GM23338 (cell line): ENCODE data around the gene OR52E5. TPM values are rescaled to one million over a fixed set of nuclear protein-coding genes. Genes with fewer than 3 reads are reported as not detected.

Experiments used
- ATAC-seq: fragments of 200-7000 bp; cut with Tn5 transposase; 3 replicates; pipeline ENCODE4 v1.9.1; 2020
- DNase-seq: peaks from one replicate; pipeline ENCODE4 v3.0.0-alpha.2; 2015; ENCODE audit warnings: low spot score
- H2AFZ ChIP-seq: fragments of 200-600 bp; sonication (generic); 2 replicates; pipeline ENCODE4 v1.8.0; 2016; ENCODE audit warnings: antibody characterized with exemption, mild to moderate bottlenecking, moderate library complexity
- H3F3A ChIP-seq: fragments of 200-600 bp; sonication (generic); replicated peaks from 2 replicates; pipeline ENCODE4 v1.8.0; 2017; ENCODE audit warnings: antibody characterized with exemption, mixed run types, low read depth
- H3K27ac ChIP-seq: fragments of 200-600 bp; sonication (generic); 2 replicates; pipeline ENCODE4 v1.6.1; 2016; ENCODE audit warnings: low read depth
- H3K27me3 ChIP-seq: fragments of 200-600 bp; sonication (generic); 2 replicates; pipeline ENCODE4 v1.8.0; 2016; ENCODE audit warnings: mild to moderate bottlenecking, mixed run types, moderate library complexity; ENCODE audit not compliant: insufficient read depth
- H3K36me3 ChIP-seq: fragments of 200-600 bp; sonication (generic); 2 replicates; pipeline ENCODE4 v1.8.0; 2016; ENCODE audit warnings: mild to moderate bottlenecking; ENCODE audit not compliant: insufficient read depth
- H3K4me1 ChIP-seq: fragments of 200-600 bp; sonication (generic); 2 replicates; pipeline ENCODE4 v1.8.0; 2016; ENCODE audit warnings: mild to moderate bottlenecking, moderate library complexity; ENCODE audit not compliant: insufficient read depth
- H3K4me2 ChIP-seq: fragments of 200-600 bp; sonication (generic); 2 replicates; pipeline ENCODE4 v1.7.1; 2017; ENCODE audit warnings: mixed run types
- H3K4me3 ChIP-seq: fragments of 200-600 bp; sonication (generic); 2 replicates; pipeline ENCODE4 v1.6.1; 2016; ENCODE audit warnings: mixed run types
- H3K79me2 ChIP-seq: fragments of 200-600 bp; sonication (generic); replicated peaks from 2 replicates; pipeline ENCODE4 v1.8.0; 2017; ENCODE audit warnings: mild to moderate bottlenecking; ENCODE audit not compliant: insufficient read depth
- H3K9me2 ChIP-seq: fragments of 200-600 bp; sonication (generic); 2 replicates; pipeline ENCODE4 v1.8.0; 2017; ENCODE audit not compliant: insufficient read depth
- H4K20me1 ChIP-seq: fragments of 200-600 bp; sonication (generic); replicated peaks from 2 replicates; pipeline ENCODE4 v1.8.0; 2017; ENCODE audit warnings: mild to moderate bottlenecking; ENCODE audit not compliant: insufficient read depth
- H3K27ac Mint-ChIP-seq: 2 replicates; pipeline ENCODE4 v1.8.0; 2020; ENCODE audit warnings: inconsistent platforms, mild to moderate bottlenecking, moderate library complexity, mixed read lengths
- H3K27me3 Mint-ChIP-seq: 3 replicates; pipeline ENCODE4 v1.8.0; 2022; ENCODE audit warnings: low read depth, mild to moderate bottlenecking, moderate library complexity, mixed read lengths, inconsistent platforms; ENCODE audit not compliant: insufficient read depth, poor library complexity
- H3K36me3 Mint-ChIP-seq: 3 replicates; pipeline ENCODE4 v1.8.0; 2021; ENCODE audit warnings: low read depth, mild to moderate bottlenecking, inconsistent platforms, moderate library complexity, mixed read lengths
- H3K4me1 Mint-ChIP-seq: 3 replicates; pipeline ENCODE4 v1.8.0; 2020; ENCODE audit warnings: mild to moderate bottlenecking, inconsistent platforms, mixed read lengths
- H3K4me3 Mint-ChIP-seq: 3 replicates; pipeline ENCODE4 v1.8.0; 2021; ENCODE audit warnings: moderate library complexity, mild to moderate bottlenecking, inconsistent platforms, mixed read lengths
- H3K9me3 Mint-ChIP-seq: 3 replicates; pipeline ENCODE4 v1.8.0; 2020; ENCODE audit warnings: moderate library complexity, mild to moderate bottlenecking, inconsistent platforms, mixed read lengths
- CREB1 ChIP-seq: fragments of 250-450 bp; sonication (Bioruptor Pico); IDR thresholded peaks from 2 replicates; pipeline ENCODE4 v1.5.0; 2020; ENCODE audit warnings: low read depth, mild to moderate bottlenecking, moderate library complexity
- CTCF ChIP-seq, 2 experiments: fragments of 200-600 bp in 1 of 2; sonication (generic) in 1 of 2; conservative IDR thresholded peaks; 2 replicates each; pipeline versions ENCODE4 v1.5.1 to v1.6.1; 2016 to 2017; ENCODE audit warnings: antibody characterized with exemption in 2 of 2, low read depth in 2 of 2, mild to moderate bottlenecking in 2 of 2, moderate library complexity in 1 of 2
- ETS1 ChIP-seq: IDR thresholded peaks from 2 replicates; pipeline ENCODE4 v1.6.1; 2016; ENCODE audit warnings: antibody characterized with exemption
- EZH2 ChIP-seq: fragments of 200-600 bp; sonication (generic); IDR thresholded peaks from one replicate; pipeline ENCODE4 v1.8.0; 2017; ENCODE audit warnings: antibody characterized with exemption, mild to moderate bottlenecking, low read depth; ENCODE audit not compliant: unreplicated experiment
- EZH2phosphoT487 ChIP-seq: fragments of 200-600 bp; sonication (generic); IDR thresholded peaks from one replicate; pipeline ENCODE4 v1.8.1; 2018; ENCODE audit warnings: antibody characterized with exemption; ENCODE audit not compliant: unreplicated experiment
- JUNB ChIP-seq: IDR thresholded peaks from one replicate; pipeline ENCODE4 v1.6.1; 2016; ENCODE audit warnings: antibody characterized with exemption; ENCODE audit not compliant: unreplicated experiment
- NANOG ChIP-seq: IDR thresholded peaks from 2 replicates; pipeline ENCODE4 v1.6.1; 2016; ENCODE audit warnings: antibody characterized with exemption, borderline replicate concordance
- POLR2AphosphoS5 ChIP-seq: IDR thresholded peaks from 2 replicates; pipeline ENCODE4 v1.6.1; 2016; ENCODE audit warnings: antibody characterized with exemption, low read depth
- REST ChIP-seq: IDR thresholded peaks from one replicate; pipeline ENCODE4 v1.6.1; 2018; ENCODE audit warnings: antibody characterized with exemption; ENCODE audit not compliant: unreplicated experiment
- STAT1 ChIP-seq: IDR thresholded peaks from one replicate; pipeline ENCODE4 v1.6.1; 2016; ENCODE audit warnings: antibody characterized with exemption; ENCODE audit not compliant: unreplicated experiment
- ZNF114 ChIP-seq: fragments of 250-450 bp; sonication (Bioruptor Pico); IDR thresholded peaks from 2 replicates; pipeline ENCODE4 v1.5.0; 2020; ENCODE audit warnings: mild to moderate bottlenecking, moderate library complexity
- ZNF331 ChIP-seq: fragments of 250-450 bp; sonication (Bioruptor Pico); IDR thresholded peaks from 2 replicates; pipeline ENCODE4 v1.5.0; 2020; ENCODE audit warnings: low read depth, mild to moderate bottlenecking, moderate library complexity
- ZNF462 ChIP-seq: fragments of 250-450 bp; sonication (Bioruptor Pico); IDR thresholded peaks from 2 replicates; pipeline ENCODE4 v1.5.0; 2020; ENCODE audit warnings: mild to moderate bottlenecking, moderate library complexity
- polyA plus RNA-seq: library from polyadenylated mRNA; unstranded; fragments of >200 nt; fragmentation: Nextera tagmentation; extraction: Ambion mirVana; gene quantifications from 2 replicates; pipeline ENCODE4 v1.2.1, GENCODE V29; 2016
- total RNA-seq: library from RNA; depleted of rRNA; stranded (reverse); fragments of >200 nt; shearing (Covaris generic); gene quantifications from 2 replicates; pipeline ENCODE4 v1.2.3, GENCODE V29; 2014

Gene OR52E5
- total and polyA plus RNA-seq, 2 experiments from 2014 or later, result not detected

GRCh38 chr11:5922749-5923426 is 29.9 kb downstream of the OR52E5 start:
- Histone ChIP-seq H4K20me1 (no peaks in the 10 kb centered on the region), H2AFZ (no peak overlapping the region), H3K27ac (no peak overlapping the region), H3K36me3 (no peaks in the 10 kb centered on the region), H3K4me2 (no peak overlapping the region), H3F3A (no peaks in the 10 kb centered on the region), H3K4me3 (no peak overlapping the region), H3K79me2 (no peaks in the 10 kb centered on the region), H3K9me2 (no peaks in the 10 kb centered on the region; the same call in 1 of the 2 replicates), H3K4me1 (no peaks in the 10 kb centered on the region), H3K27me3 (no peaks in the 10 kb centered on the region)
- TF ChIP-seq NANOG, result no peak
- TF ChIP-seq POLR2AphosphoS5, result no peak
- TF ChIP-seq EZH2, result no peak
- no peak for TF ChIP-seq EZH2phosphoT487
- TF ChIP-seq ZNF462 (CRISPR knock-in tag), result no peak
- no peak for TF ChIP-seq JUNB
- no peak for TF ChIP-seq REST
- no peak for TF ChIP-seq ZNF331 (CRISPR knock-in tag)
- TF ChIP-seq CTCF (conservative IDR thresholded peaks at IDR 0.05; ENCODE audit: low read depth in 2 of 2), result no peak
- TF ChIP-seq ZNF114, result no peak
- no peak for TF ChIP-seq CREB1 (CRISPR knock-in tag)
- TF ChIP-seq ETS1, result no peak
- TF ChIP-seq STAT1, result no peak
- Mint-ChIP-seq H3K27ac (0 out of 2 replicates have a peak overlapping the region, but pooled peaks have one; percentile 23), H3K4me1 (no peaks in the 10 kb centered on the region), H3K4me3 (no peak overlapping the region), H3K9me3 (peaks cover 27% of the 10 kb centered on the region), H3K27me3 (no peaks in the 10 kb centered on the region), H3K36me3 (peaks cover 11% of the 10 kb centered on the region)
- ATAC-seq, result no peak
- DNase-seq, result no peak
